ENCODE measurements around the gene ZNF699.

DNA sequence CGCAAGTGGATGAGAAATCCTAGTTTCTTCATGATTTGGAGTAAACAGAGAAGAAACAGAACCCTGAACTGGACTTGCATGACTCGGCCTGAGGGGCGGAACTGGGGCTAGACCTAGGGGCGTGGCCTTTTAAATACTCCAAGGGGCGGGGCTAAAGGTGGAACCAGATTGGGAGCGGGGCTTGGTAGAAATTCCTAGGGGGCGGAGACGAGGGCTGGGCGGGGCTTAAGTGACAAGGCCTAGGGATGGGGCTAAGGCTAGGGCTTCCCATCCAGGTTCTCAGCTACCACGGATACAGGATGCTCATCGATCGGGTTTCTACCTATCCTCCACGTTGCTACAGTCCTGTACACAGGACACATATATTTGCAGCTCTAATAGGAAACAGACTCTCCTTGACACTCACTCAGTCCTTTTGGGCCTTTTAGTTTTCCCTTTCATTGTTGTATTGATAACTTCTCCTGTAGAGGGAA lies 372 bp upstream of the ZNF699 start:
- TF ChIP-seq, protein P1, sequence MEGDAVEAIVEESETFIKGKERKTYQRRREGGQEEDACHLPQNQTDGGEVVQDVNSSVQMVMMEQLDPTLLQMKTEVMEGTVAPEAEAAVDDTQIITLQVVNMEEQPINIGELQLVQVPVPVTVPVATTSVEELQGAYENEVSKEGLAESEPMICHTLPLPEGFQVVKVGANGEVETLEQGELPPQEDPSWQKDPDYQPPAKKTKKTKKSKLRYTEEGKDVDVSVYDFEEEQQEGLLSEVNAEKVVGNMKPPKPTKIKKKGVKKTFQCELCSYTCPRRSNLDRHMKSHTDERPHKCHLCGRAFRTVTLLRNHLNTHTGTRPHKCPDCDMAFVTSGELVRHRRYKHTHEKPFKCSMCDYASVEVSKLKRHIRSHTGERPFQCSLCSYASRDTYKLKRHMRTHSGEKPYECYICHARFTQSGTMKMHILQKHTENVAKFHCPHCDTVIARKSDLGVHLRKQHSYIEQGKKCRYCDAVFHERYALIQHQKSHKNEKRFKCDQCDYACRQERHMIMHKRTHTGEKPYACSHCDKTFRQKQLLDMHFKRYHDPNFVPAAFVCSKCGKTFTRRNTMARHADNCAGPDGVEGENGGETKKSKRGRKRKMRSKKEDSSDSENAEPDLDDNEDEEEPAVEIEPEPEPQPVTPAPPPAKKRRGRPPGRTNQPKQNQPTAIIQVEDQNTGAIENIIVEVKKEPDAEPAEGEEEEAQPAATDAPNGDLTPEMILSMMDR (IDR thresholded peaks at IDR 0.05) = no peak
- TF ChIP-seq EP300 (IDR thresholded peaks at IDR 0.05) (no peak), POLR2A (IDR thresholded peaks at IDR 0.05) (no peak)

All from suprapubic skin (tissue), 3 donors.